Superior temporal gyrus (tissue), 1 donor: ENCODE measurements around the gene TMEM239.
"Not testable (repeated sequence)": the region's sequence is repeated elsewhere in the genome, so short reads cannot be mapped to it uniquely, and the experiment has no call there.

Experiments used
- DNase-seq: peaks from one replicate; pipeline ENCODE4 v3.0.0-alpha.2; 2016; ENCODE audit errors: extremely low spot score

TMEM239 gene

GRCh38 chr20:2799688-2800520 lies 16.3 kb upstream of the TMEM239 start:
- DNase-seq, result no peak

GRCh38 chr20:2800521-2801285 lies 15.5 kb upstream of the TMEM239 start, which contains the start of gene CPXM1:
TSS of gene CPXM1 (minus strand) at chr20:2800627. CDS start at chr20:2800572, 55 bp downstream.
- no peak for DNase-seq

- no peak for DNase-seq
Observed at GRCh38 chr20:2801286-2801728, 14.9 kb upstream of the TMEM239 start.

GRCh38 chr20:2804041-2804828 lies 11.9 kb upstream of the TMEM239 start:
- no peak for DNase-seq

- no peak for DNase-seq
Observed at GRCh38 chr20:2804852-2805688, 11.1 kb upstream of the TMEM239 start.

GRCh38 chr20:2805689-2806350 lies 10.3 kb upstream of the TMEM239 start:
- DNase-seq, result no peak

- no peak for DNase-seq
Observed at GRCh38 chr20:2806351-2806701, 9.8 kb upstream of the TMEM239 start.

GRCh38 chr20:2807019-2807418 lies 9.1 kb upstream of the TMEM239 start:
- no peak for DNase-seq

- DNase-seq, result not testable (repeated sequence)
Observed at GRCh38 chr20:2807929-2808328, 8.2 kb upstream of the TMEM239 start.

GRCh38 chr20:2809690-2810089 lies 6.5 kb upstream of the TMEM239 start:
- no peak for DNase-seq

- no peak for DNase-seq
Observed at GRCh38 chr20:2812189-2812588, 4.0 kb upstream of the TMEM239 start.

- no peak for DNase-seq
Observed at GRCh38 chr20:2814076-2814475, 2.1 kb upstream of the TMEM239 start.

- no peak for DNase-seq
Observed at GRCh38 chr20:2814587-2815051, 1.5 kb upstream of the TMEM239 start, which contains the start of gene C20orf141. TSS of gene C20orf141 (plus strand) at chr20:2814987. CDS start at chr20:2815185, 198 bp downstream.

- DNase-seq, result no peak
Observed at GRCh38 chr20:2815242-2815900, 793 bp upstream of the TMEM239 start.

- no peak for DNase-seq
Observed at GRCh38 chr20:2816583-2817340, 598 bp downstream of the TMEM239 start.

GRCh38 chr20:2817341-2817726 lies 1.2 kb downstream of the TMEM239 start:
- no peak for DNase-seq

- DNase-seq, result no peak
Observed at GRCh38 chr20:2817891-2818595, 1.9 kb downstream of the TMEM239 start.

GRCh38 chr20:2820084-2820895 lies 4.1 kb downstream of the TMEM239 start:
- DNase-seq, result no peak
